ENCODE measurements around the gene ECT2. TPM values are rescaled to one million over a fixed set of nuclear protein-coding genes. Genes with fewer than 3 reads are reported as not detected.
A peak's percentile ranks its signal among the peaks of the same experiment; 100 is the strongest.

Gene ECT2
- polyA plus RNA-seq, 1 donor from 2014 or later: 6.3 TPM

- Histone ChIP-seq H3K4me3 (ENCODE audit: low read length) (peak overlapping the region; percentile 86), H3K27me3 (ENCODE audit: insufficient read depth, low read depth, low read length) (no peaks in the 10 kb centered on the region), H3K9me2 (ENCODE audit: insufficient read depth, low read length) (no peaks in the 10 kb centered on the region), H3F3A (ENCODE audit: insufficient read depth, low read length, poor library complexity, severe bottlenecking) (no peaks in the 10 kb centered on the region), H3K27ac (ENCODE audit: low read length) (no peak overlapping the region), H2AFZ (ENCODE audit: low read depth, low read length) (no peak overlapping the region), H3K79me2 (replicated peaks; ENCODE audit: insufficient read depth, low read length) (peaks cover 33% of the 10 kb centered on the region), H3K4me2 (ENCODE audit: low read length) (no peak overlapping the region), H4K20me1 (ENCODE audit: insufficient read depth) (no peaks in the 10 kb centered on the region), H3K9me3 (ENCODE audit: low read length) (no peaks in the 10 kb centered on the region), H3K36me3 (ENCODE audit: insufficient read depth, low read length) (no peaks in the 10 kb centered on the region), H3K9ac (ENCODE audit: low read length) (no peak overlapping the region)
- TF ChIP-seq POLR2AphosphoS5 (IDR thresholded peaks at IDR 0.05): no peak
- no peak for TF ChIP-seq EZH2 (IDR thresholded peaks at IDR 0.05; ENCODE audit: borderline replicate concordance, insufficient read depth, low read length, poor library complexity, severe bottlenecking)
These were observed 1.1 kb upstream of the ECT2 start for GRCh38 chr3:172749230-172749965.

GRCh38 chr3:172750069-172750367, 508 bp upstream of the ECT2 start:
- peak overlapping the region; percentile 86 for H3K4me3 ChIP-seq (ENCODE audit: low read length)
- no peak overlapping the region for H3K27ac ChIP-seq (ENCODE audit: low read length)
- H4K20me1 ChIP-seq (ENCODE audit: insufficient read depth): no peaks in the 10 kb centered on the region
- no peaks in the 10 kb centered on the region for H3F3A ChIP-seq (ENCODE audit: insufficient read depth, low read length, poor library complexity, severe bottlenecking)
- H3K4me2 ChIP-seq (ENCODE audit: low read length): peak overlapping the region; percentile 87
- H3K9me2 ChIP-seq (ENCODE audit: insufficient read depth, low read length): no peaks in the 10 kb centered on the region
- peaks cover 36% of the 10 kb centered on the region for H3K79me2 ChIP-seq (replicated peaks; ENCODE audit: insufficient read depth, low read length)
- no peaks in the 10 kb centered on the region for H3K27me3 ChIP-seq (ENCODE audit: insufficient read depth, low read depth, low read length)
- TF ChIP-seq MXI1 (conservative IDR thresholded peaks at IDR 0.05; ENCODE audit: poor library complexity, severe bottlenecking) (no peak), POLR2AphosphoS5 (IDR thresholded peaks at IDR 0.05) (no peak), RAD21 (conservative IDR thresholded peaks at IDR 0.05) (no peak), SMC3 (conservative IDR thresholded peaks at IDR 0.05; ENCODE audit: poor library complexity) (no peak), EZH2 (IDR thresholded peaks at IDR 0.05; ENCODE audit: borderline replicate concordance, insufficient read depth, low read length, poor library complexity, severe bottlenecking) (no peak), EP300 (conservative IDR thresholded peaks at IDR 0.05; ENCODE audit: poor library complexity, severe bottlenecking) (no peak), TAF1 (IDR thresholded peaks at IDR 0.05; ENCODE audit: low read depth) (no peak)
- H3K36me3 ChIP-seq (ENCODE audit: insufficient read depth, low read length): no peaks in the 10 kb centered on the region
- H3K9ac ChIP-seq (ENCODE audit: low read length): peak overlapping the region; percentile 46
- H3K9me3 ChIP-seq (ENCODE audit: low read length): no peaks in the 10 kb centered on the region
- peak overlapping the region; percentile 80 for H2AFZ ChIP-seq (ENCODE audit: low read depth, low read length)

GRCh38 chr3:172751175-172751704, 714 bp downstream of the ECT2 start:
- Histone ChIP-seq H3K9me3 (ENCODE audit: low read length) (no peaks in the 10 kb centered on the region), H3K79me2 (replicated peaks; ENCODE audit: insufficient read depth, low read length) (peaks cover 36% of the 10 kb centered on the region), H3K27ac (ENCODE audit: low read length) (no peak overlapping the region), H3K9me2 (ENCODE audit: insufficient read depth, low read length) (no peaks in the 10 kb centered on the region), H3K27me3 (ENCODE audit: insufficient read depth, low read depth, low read length) (no peaks in the 10 kb centered on the region), H4K20me1 (ENCODE audit: insufficient read depth) (no peaks in the 10 kb centered on the region), H3K9ac (ENCODE audit: low read length) (peak overlapping the region; percentile 25), H2AFZ (ENCODE audit: low read depth, low read length) (peak overlapping the region; percentile 49), H3K36me3 (ENCODE audit: insufficient read depth, low read length) (no peaks in the 10 kb centered on the region), H3F3A (ENCODE audit: insufficient read depth, low read length, poor library complexity, severe bottlenecking) (no peaks in the 10 kb centered on the region), H3K4me2 (ENCODE audit: low read length) (peak overlapping the region; percentile 88), H3K4me3 (ENCODE audit: low read length) (peak overlapping the region; percentile 86)
- TF ChIP-seq REST (IDR thresholded peaks at IDR 0.05; ENCODE audit: borderline replicate concordance) (no peak), EP300 (conservative IDR thresholded peaks at IDR 0.05; ENCODE audit: poor library complexity, severe bottlenecking) (no peak), TAF1 (IDR thresholded peaks at IDR 0.05; ENCODE audit: low read depth) (no peak), EZH2 (IDR thresholded peaks at IDR 0.05; ENCODE audit: borderline replicate concordance, insufficient read depth, low read length, poor library complexity, severe bottlenecking) (no peak), RAD21 (conservative IDR thresholded peaks at IDR 0.05) (no peak), POLR2AphosphoS5 (IDR thresholded peaks at IDR 0.05) (no peak), CTCF (IDR thresholded peaks at IDR 0.05; ENCODE audit: poor library complexity, severe bottlenecking) (no peak), MXI1 (conservative IDR thresholded peaks at IDR 0.05; ENCODE audit: poor library complexity, severe bottlenecking) (no peak), SMC3 (conservative IDR thresholded peaks at IDR 0.05; ENCODE audit: poor library complexity) (no peak)
